ENCODE data around the gene CEP112.

CEP112 gene

GRCh38 chr17:65966072-65966695 is 225.7 kb downstream of the CEP112 start:
- no peak for TF ChIP-seq CTCF (IDR thresholded peaks at IDR 0.05; ENCODE audit: low read depth, low read length)
- no peak overlapping the region for H3K4me3 ChIP-seq (ENCODE audit: low read depth, low read length)
- DNase-seq (ENCODE audit: low read depth, low spot score) = peak; percentile 30
- in situ Hi-C loops (cut with HindIII; ENCODE audit: low sequenced_read_pairs) = no loop called here

DNA sequence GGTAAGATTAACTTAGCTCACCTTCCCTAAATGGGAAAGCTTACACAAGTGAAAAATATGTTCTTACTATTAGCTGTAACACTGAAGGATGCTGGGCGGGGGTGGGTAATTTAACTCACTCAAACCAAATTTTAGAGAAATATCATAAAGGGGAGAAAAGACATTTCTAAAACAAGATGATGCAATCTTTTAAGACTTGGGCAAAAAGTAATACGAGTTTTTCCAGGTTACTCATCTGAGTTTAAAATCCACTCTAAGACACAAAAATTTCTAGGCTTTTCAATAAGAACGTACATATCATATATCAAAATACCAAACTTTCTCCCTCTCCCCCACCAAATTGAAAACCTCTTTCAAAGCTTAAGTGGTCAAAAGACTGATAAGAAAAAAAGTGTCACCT is 228.8 kb downstream of the CEP112 start:
- DNase-seq (ENCODE audit: low read depth, low spot score) = no peak
- TF ChIP-seq CTCF (IDR thresholded peaks at IDR 0.05; ENCODE audit: low read depth, low read length) = no peak
- in situ Hi-C loops (cut with HindIII; ENCODE audit: low sequenced_read_pairs) = no loop called here
- no peak overlapping the region for H3K4me3 ChIP-seq (ENCODE audit: low read depth, low read length)

DNA sequence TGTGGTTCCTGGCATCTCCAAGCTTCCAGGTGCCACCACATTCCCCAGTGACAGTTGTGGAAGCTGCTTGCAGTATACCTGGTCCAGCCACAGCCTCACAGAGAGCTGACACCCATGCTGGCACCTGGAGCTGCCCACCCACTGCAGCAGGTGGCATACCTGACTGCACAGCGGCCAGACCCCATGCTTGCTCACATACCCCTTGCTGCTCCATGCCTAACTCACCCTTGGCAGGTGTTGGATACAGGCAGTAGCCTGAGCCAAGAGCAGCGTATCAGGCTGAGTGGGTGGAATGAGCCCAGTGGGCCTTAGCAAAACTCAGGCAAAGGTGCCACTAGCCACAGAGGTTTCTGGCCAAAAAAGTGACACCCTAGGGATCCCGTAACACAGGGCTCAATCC is 232.3 kb downstream of the CEP112 start:
- no peak for TF ChIP-seq CTCF (IDR thresholded peaks at IDR 0.05; ENCODE audit: low read depth, low read length)
- DNase-seq (ENCODE audit: low read depth, low spot score) = no peak
- in situ Hi-C loops (cut with HindIII; ENCODE audit: low sequenced_read_pairs) = no loop called here
- H3K4me3 ChIP-seq (ENCODE audit: low read depth, low read length) = no peak overlapping the region

DNA sequence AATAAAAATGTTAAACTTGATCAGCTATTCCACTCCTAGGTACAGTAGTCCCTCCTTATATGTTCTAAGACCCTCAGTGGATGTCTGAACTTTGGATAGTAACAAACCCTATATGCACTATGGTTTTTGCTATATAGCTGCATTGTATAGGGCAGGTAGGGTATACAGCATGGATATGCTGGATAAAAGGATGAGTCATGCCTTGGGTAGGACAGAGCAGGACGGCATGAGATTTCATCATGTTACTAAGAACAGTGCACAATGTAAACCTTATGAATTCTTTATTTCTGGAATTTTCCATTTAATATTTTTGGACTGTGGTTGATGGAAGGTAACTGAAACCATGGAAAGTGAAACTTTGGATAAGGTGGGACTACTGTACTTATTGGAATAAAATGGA is 235.1 kb downstream of the CEP112 start:
- in situ Hi-C loops (cut with HindIII; ENCODE audit: low sequenced_read_pairs) = no loop called here
- TF ChIP-seq CTCF (IDR thresholded peaks at IDR 0.05; ENCODE audit: low read depth, low read length) = no peak
- DNase-seq (ENCODE audit: low read depth, low spot score) = no peak
- no peak overlapping the region for H3K4me3 ChIP-seq (ENCODE audit: low read depth, low read length)

DNA sequence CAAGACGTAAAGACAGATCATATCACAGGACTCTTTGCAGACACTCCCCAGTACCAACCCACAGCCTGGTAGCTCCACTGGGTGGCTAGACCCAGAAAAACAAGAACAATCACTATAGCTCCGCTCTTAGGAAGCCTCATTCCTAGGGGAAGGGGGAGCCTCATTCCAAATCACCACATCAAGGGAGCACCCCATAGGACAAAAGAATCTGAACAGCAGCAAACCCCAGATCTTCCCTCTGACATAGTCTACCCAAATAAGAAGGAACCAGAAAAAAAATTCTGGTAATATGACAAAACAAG is 237.8 kb downstream of the CEP112 start:
- no peak overlapping the region for H3K4me3 ChIP-seq (ENCODE audit: low read depth, low read length)
- no peak for TF ChIP-seq CTCF (IDR thresholded peaks at IDR 0.05; ENCODE audit: low read depth, low read length)
- no peak for DNase-seq (ENCODE audit: low read depth, low spot score)
- in situ Hi-C loops (cut with HindIII; ENCODE audit: low sequenced_read_pairs) = no loop called here

DNA sequence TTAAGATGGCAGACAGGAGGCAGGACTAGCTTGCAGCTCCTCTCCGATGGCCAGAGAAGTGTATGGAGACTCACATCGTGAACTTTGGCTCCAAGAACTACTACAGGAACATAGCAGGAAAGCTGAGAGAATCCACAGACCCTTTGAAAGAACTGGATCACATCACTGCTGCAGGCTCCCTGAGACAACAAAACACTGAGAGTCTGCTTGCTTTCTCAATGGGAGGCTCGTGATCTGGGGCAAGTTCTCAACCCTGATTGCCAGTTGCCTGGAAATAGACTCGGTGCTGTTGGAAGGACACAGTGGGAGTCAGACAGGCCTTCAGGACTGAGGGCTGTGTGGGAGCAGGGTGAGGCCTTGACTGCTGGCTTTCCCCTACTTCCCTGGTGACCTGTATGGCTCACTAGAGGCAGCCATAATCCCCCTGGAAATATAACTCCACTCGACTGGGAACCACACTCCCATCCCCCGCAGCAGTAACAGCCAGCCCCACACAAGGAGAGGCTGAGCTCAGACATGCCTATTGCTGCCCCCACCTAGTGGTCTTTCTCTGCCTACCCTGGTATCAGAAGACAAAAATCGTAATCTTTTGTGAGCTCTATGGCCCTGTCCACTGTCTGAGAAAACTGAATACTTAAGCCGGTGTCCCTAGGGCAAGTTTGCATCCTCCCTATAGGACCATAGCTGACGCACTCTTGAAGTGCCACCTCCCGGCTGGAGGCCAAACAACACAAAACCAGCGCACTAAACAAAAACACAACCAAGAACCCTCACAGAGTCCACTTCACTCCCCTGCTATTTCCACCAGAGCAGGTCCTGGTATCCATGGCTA is 238.4 kb downstream of the CEP112 start:
- in situ Hi-C loops (cut with HindIII; ENCODE audit: low sequenced_read_pairs) = no loop called here
- peak; percentile 14 for TF ChIP-seq CTCF (IDR thresholded peaks at IDR 0.05; ENCODE audit: low read depth, low read length)
- peak; percentile 63 for DNase-seq (ENCODE audit: low read depth, low spot score)
- H3K4me3 ChIP-seq (ENCODE audit: low read depth, low read length) = no peak overlapping the region
